IMR-90 (cell line): Measurements from ENCODE around the gene PAPLN. TPM values are rescaled to one million over a fixed set of nuclear protein-coding genes. Genes with fewer than 3 reads are reported as not detected.

Source experiments
- ATAC-seq: fragments of 200-7000 bp; cut with Tn5 transposase; 2 replicates; pipeline ENCODE4 v1.9.1; 2020; ENCODE audit warnings: low read depth, mild to moderate bottlenecking, moderate library complexity
- BruUV-seq: library from RNA; stranded (reverse); fragments of 400-500 nt; replicated peaks from 2 replicates; lab custom pipeline; 2021; lab: Mats Ljungman, UMichigan
- CTCF ChIA-PET: fragments of 300-600 bp; formaldehyde crosslinking; extraction: SDS; loops from one replicate; lab custom pipeline; 2021; ENCODE audit warnings: antibody characterized with exemption; lab: Yijun Ruan, JAX
- POLR2A ChIA-PET: fragments of 300-600 bp; sonication (Branson Sonifier 250); formaldehyde crosslinking; loops from one replicate; lab custom pipeline; 2022; ENCODE audit warnings: antibody characterized with exemption; ENCODE audit not compliant: unreplicated experiment; lab: Charles Lee
- DNase-seq: peaks from one replicate; pipeline ENCODE4 v3.0.0; 2013
- H2AFZ ChIP-seq: replicated peaks from 2 replicates; pipeline ENCODE3; 2013; ENCODE audit warnings: low read length, mild to moderate bottlenecking; ENCODE audit not compliant: poor library complexity
- H2AK5ac ChIP-seq: 2 replicates; pipeline ENCODE4 v1.6.1; 2013; ENCODE audit warnings: low read depth, low read length, inconsistent platforms
- H2AK9ac ChIP-seq: replicated peaks from 2 replicates; pipeline ENCODE3; 2013; ENCODE audit warnings: mild to moderate bottlenecking, low read depth, low read length, moderate library complexity; ENCODE audit not compliant: poor library complexity
- H2BK120ac ChIP-seq: 2 replicates; pipeline ENCODE4 v1.6.1; 2013; ENCODE audit warnings: low read depth, low read length, inconsistent platforms
- H2BK15ac ChIP-seq: 3 replicates; pipeline ENCODE4 v1.6.1; 2013; ENCODE audit warnings: low read depth, low read length, inconsistent platforms
- H2BK20ac ChIP-seq: 2 replicates; pipeline ENCODE4 v1.6.1; 2013; ENCODE audit warnings: low read depth, mild to moderate bottlenecking, inconsistent platforms, low read length, moderate library complexity
- H2BK5ac ChIP-seq: 2 replicates; pipeline ENCODE4 v1.6.1; 2013; ENCODE audit warnings: mild to moderate bottlenecking, low read depth, low read length, inconsistent platforms; ENCODE audit not compliant: poor library complexity, severe bottlenecking
- H3K14ac ChIP-seq: replicated peaks from 2 replicates; pipeline ENCODE4 v1.6.1; 2013; ENCODE audit warnings: low read depth, low read length, inconsistent platforms
- H3K18ac ChIP-seq: 2 replicates; pipeline ENCODE4 v1.6.1; 2013; ENCODE audit warnings: low read depth, low read length, control low read depth
- H3K23ac ChIP-seq: 2 replicates; pipeline ENCODE4 v1.6.1; 2013; ENCODE audit warnings: low read depth, low read length, inconsistent platforms
- H3K27ac ChIP-seq: 2 replicates; pipeline ENCODE4 v1.5.1; 2013; ENCODE audit warnings: mild to moderate bottlenecking, control low read depth, low read length; ENCODE audit not compliant: insufficient read depth
- H3K27me3 ChIP-seq: 2 replicates; pipeline ENCODE4 v1.6.1; 2013; ENCODE audit warnings: low read length; ENCODE audit not compliant: control insufficient read depth, insufficient read depth
- H3K36me3 ChIP-seq: 2 replicates; pipeline ENCODE4 v1.6.1; 2013; ENCODE audit warnings: low read length, mixed read lengths; ENCODE audit not compliant: control insufficient read depth, insufficient read depth
- H3K4ac ChIP-seq: 2 replicates; pipeline ENCODE4 v1.6.1; 2013; ENCODE audit warnings: low read depth, low read length, inconsistent platforms
- H3K4me1 ChIP-seq: 2 replicates; pipeline ENCODE4 v1.6.1; 2013; ENCODE audit warnings: low read length, mixed read lengths; ENCODE audit not compliant: control insufficient read depth, insufficient read depth
- H3K4me2 ChIP-seq: 2 replicates; pipeline ENCODE4 v1.6.1; 2013; ENCODE audit warnings: low read depth, mild to moderate bottlenecking, control low read depth, low read length, moderate library complexity
- H3K4me3 ChIP-seq: 2 replicates; pipeline ENCODE4 v1.5.1; 2013; ENCODE audit warnings: low read depth, mild to moderate bottlenecking, control low read depth, low read length, moderate library complexity; ENCODE audit not compliant: insufficient read depth
- H3K56ac ChIP-seq: 2 replicates; pipeline ENCODE4 v1.6.1; 2013; ENCODE audit warnings: low read length, inconsistent platforms; ENCODE audit not compliant: insufficient read depth; ENCODE audit errors: extremely low read depth
- H3K79me1 ChIP-seq, 2 experiments: 2 replicates each; pipeline ENCODE4 v1.6.1; 2013; ENCODE audit warnings: low read length in 2 of 2, inconsistent platforms in 1 of 2, low read depth in 1 of 2
- H3K9ac ChIP-seq: 2 replicates; pipeline ENCODE4 v1.6.1; 2013; ENCODE audit warnings: low read depth, low read length, control low read depth
- H3K9me1 ChIP-seq: 2 replicates; pipeline ENCODE4 v1.6.1; 2013; ENCODE audit warnings: low read length, inconsistent platforms; ENCODE audit not compliant: insufficient read depth
- H3K9me3 ChIP-seq: 2 replicates; pipeline ENCODE4 v1.6.1; 2013; ENCODE audit warnings: low read length; ENCODE audit not compliant: control insufficient read depth, insufficient read depth
- H4K20me1 ChIP-seq: 2 replicates; pipeline ENCODE4 v1.6.1; 2013; ENCODE audit warnings: low read length, inconsistent platforms; ENCODE audit not compliant: insufficient read depth
- H4K5ac ChIP-seq: 2 replicates; pipeline ENCODE4 v1.6.1; 2013; ENCODE audit warnings: mild to moderate bottlenecking, low read depth, low read length, control low read depth
- H4K8ac ChIP-seq, 2 experiments: 2 replicates each; pipeline ENCODE4 v1.6.1; 2013; ENCODE audit warnings: low read depth in 2 of 2, low read length in 2 of 2, control low read depth in 1 of 2, inconsistent platforms in 1 of 2
- H4K91ac ChIP-seq: 2 replicates; pipeline ENCODE4 v1.6.1; 2013; ENCODE audit warnings: low read depth, low read length, inconsistent platforms; ENCODE audit not compliant: insufficient read depth
- BHLHE40 ChIP-seq: fragments of 150-350 bp; IDR thresholded peaks from 2 replicates; pipeline ENCODE4 v1.6.1; 2016; ENCODE audit warnings: mild to moderate bottlenecking, low read depth, low read length
- CEBPB ChIP-seq: IDR thresholded peaks from 2 replicates; pipeline ENCODE4 v1.6.1; 2012; ENCODE audit warnings: low read depth, low read length, improper control_type of control experiment
- CHD1 ChIP-seq: IDR thresholded peaks from 2 replicates; pipeline ENCODE4 v1.6.1; 2012; ENCODE audit warnings: low read depth, low read length, improper control_type of control experiment
- CTCF ChIP-seq: conservative IDR thresholded peaks from 2 replicates; pipeline ENCODE4 v1.5.1; 2012; ENCODE audit warnings: mild to moderate bottlenecking, low read depth, low read length, improper control_type of control experiment
- FOS ChIP-seq: fragments of 150-350 bp; IDR thresholded peaks from 2 replicates; pipeline ENCODE4 v1.6.1; 2016; ENCODE audit warnings: low read depth, low read length
- MAFK ChIP-seq: IDR thresholded peaks from 2 replicates; pipeline ENCODE4 v1.6.1; 2012; ENCODE audit warnings: low read depth, low read length, improper control_type of control experiment
- MAZ ChIP-seq: IDR thresholded peaks from 2 replicates; pipeline ENCODE4 v1.6.1; 2012; ENCODE audit warnings: low read depth, mild to moderate bottlenecking, low read length, improper control_type of control experiment, moderate library complexity, borderline replicate concordance
- MXI1 ChIP-seq: IDR thresholded peaks from 2 replicates; pipeline ENCODE4 v1.6.1; 2012; ENCODE audit warnings: low read depth, mild to moderate bottlenecking, low read length, moderate library complexity, borderline replicate concordance
- NFE2L2 ChIP-seq: fragments of 150-350 bp; IDR thresholded peaks from 2 replicates; pipeline ENCODE4 v1.6.1; 2016; ENCODE audit warnings: low read depth, mild to moderate bottlenecking, low read length
- RAD21 ChIP-seq: IDR thresholded peaks from 2 replicates; pipeline ENCODE4 v1.6.1; 2012; ENCODE audit warnings: low read length, improper control_type of control experiment
- RCOR1 ChIP-seq: IDR thresholded peaks from 2 replicates; pipeline ENCODE4 v1.6.1; 2012; ENCODE audit warnings: mild to moderate bottlenecking, low read length, improper control_type of control experiment; ENCODE audit not compliant: insufficient replicate concordance
- RFX5 ChIP-seq: IDR thresholded peaks from 2 replicates; pipeline ENCODE4 v1.8.0; 2012; ENCODE audit warnings: low read depth, mild to moderate bottlenecking, low read length, moderate library complexity
- SMC3 ChIP-seq: fragments of 150-350 bp; IDR thresholded peaks from 2 replicates; pipeline ENCODE4 v1.6.1; 2016; ENCODE audit warnings: low read depth, mild to moderate bottlenecking, antibody characterized with exemption, low read length, moderate library complexity
- USF2 ChIP-seq: fragments of 150-350 bp; IDR thresholded peaks from 2 replicates; pipeline ENCODE4 v1.6.1; 2017; ENCODE audit warnings: mild to moderate bottlenecking, antibody characterized with exemption, low read length, low read depth
- WGBS, 2 experiments: methylation state at CpG; one replicate each; pipeline versions ENCODE4 v1.1.5 to v1.1.7; 2013; ENCODE audit warnings: missing lambda C conversion rate in 2 of 2; ENCODE audit not compliant: insufficient read length in 1 of 2; ENCODE audit errors: extremely low coverage in 2 of 2; 5-methylcytosine and 5-hydroxymethylcytosine counted together
- dilution Hi-C: fragments of 300-500 bp; cut with HindIII; formaldehyde crosslinking; loops from one replicate; pipeline ENCODE4 v1.14.3; 2018; ENCODE audit warnings: low sequenced_read_pairs; ENCODE audit not compliant: unreplicated experiment
- in situ Hi-C: fragments of 300-500 bp; cut with MboI; formaldehyde crosslinking; loops from 3 replicates; pipeline ENCODE4 v1.14.3; 2019; ENCODE audit warnings: low sequenced_read_pairs, inconsistent platforms, mixed read lengths
- intact Hi-C: fragments of 100-400 bp; cut with micrococcal nuclease; formaldehyde crosslinking; loops from 2 replicates; pipeline ENCODE4 v1.10.0; 2022
- polyA plus RNA-seq, 3 experiments: library from polyadenylated mRNA; depleted of rRNA; stranded (reverse); fragments of >200 nt; gene quantifications; 2 replicates each; pipeline ENCODE4 v1.2.3, GENCODE V29; 2012; ENCODE audit warnings: low replicate concordance in 1 of 3
- total RNA-seq: library from RNA; depleted of rRNA; stranded (reverse); fragments of >200 nt; gene quantifications from 2 replicates; pipeline ENCODE4 v1.2.3, GENCODE V29; 2012

PAPLN gene
- total and polyA plus RNA-seq, 2 of the 4 experiments (the other 2 are of a cell fraction), result 0.36 to 1.2 TPM

- Histone ChIP-seq H3K4me1 (peaks cover 2% of the 10 kb centered on the region; the same call in 1 of the 2 replicates), H3K9ac (no peak overlapping the region), H3K9me3 (peaks cover 2% of the 10 kb centered on the region), H3K79me1 (peaks cover 0 to 8% of the 10 kb centered on the region in 2 experiments; a peak in 2 of 4 replicates), H2BK120ac (no peak overlapping the region), H3K4me2 (peak overlapping the region; percentile 70), H2BK5ac (no peak overlapping the region), H3K27me3 (peaks cover 8% of the 10 kb centered on the region; the same call in 1 of the 2 replicates), H3K27ac (no peak overlapping the region), H3K36me3 (no peaks in the 10 kb centered on the region), H4K5ac (no peak overlapping the region), H3K4me3 (peak overlapping the region; percentile 61; the same call in 1 of the 2 replicates), H2BK15ac (no peak overlapping the region), H3K18ac (no peak overlapping the region), H2AFZ (peak overlapping the region; percentile 59), H3K56ac (no peak overlapping the region), H3K23ac (no peak overlapping the region), H2BK20ac (no peak overlapping the region), H3K14ac (0 out of 2 replicates have a peak overlapping the region, but pooled peaks have one; percentile 52), H4K91ac (no peak overlapping the region), H4K20me1 (no peaks in the 10 kb centered on the region; the same call in 1 of the 2 replicates), H3K9me1 (peaks cover 6% of the 10 kb centered on the region; the same call in 1 of the 2 replicates), H3K4ac (0 out of 2 replicates have a peak overlapping the region, but pooled peaks have one; percentile 56), H2AK5ac (no peak overlapping the region), H2AK9ac (peak overlapping the region; percentile 15), H4K8ac (peak overlapping the region; percentile 69 to 79; a peak in 2 of 4 replicates)
- dilution Hi-C loops (no loop called here), in situ Hi-C loops (no loop called here), intact Hi-C loops (no loop called here)
- no peak for ATAC-seq
- ChIA-PET CTCF (interaction anchor here (0.7 kb wide), 1 partner anchor 432 kb away, joined by 4 read pairs; no protein-coding TSS in a partner anchor), POLR2A (no interaction called here)
- BruUV-seq, result no TSS peak
- 93% methylated on average over 6 of the region's 18 CpGs; no CpG with 5 or more reads in 1 of the 2 experiments for WGBS, 2 experiments
- DNase-seq, result no peak
- TF ChIP-seq BHLHE40, result no peak
- TF ChIP-seq MAZ, result no peak
- TF ChIP-seq RAD21, result no peak
- no peak for TF ChIP-seq MXI1
- TF ChIP-seq NFE2L2, result no peak
- TF ChIP-seq FOS, result no peak
- TF ChIP-seq CHD1, result no peak
- no peak for TF ChIP-seq USF2
- TF ChIP-seq SMC3, result no peak
- TF ChIP-seq CTCF, result no peak
- no peak for TF ChIP-seq MAFK
- TF ChIP-seq RFX5, result no peak
- TF ChIP-seq CEBPB, result no peak
- TF ChIP-seq RCOR1, result no peak
These were observed 9.3 kb downstream of the PAPLN start for GRCh38 chr14:73246387-73247150.
